Measurements from ENCODE around the gene PLD1. TPM values are rescaled to one million over a fixed set of nuclear protein-coding genes. Genes with fewer than 3 reads are reported as not detected.

PLD1 gene
- total RNA-seq, 1 donor from 2014 or later, result 81.0 TPM

GRCh38 chr3:171839270-171839669 lies 29.0 kb upstream of the PLD1 start:
- DNase-seq (ENCODE audit: low read depth, low spot score), result no peak

GRCh38 chr3:171838218-171838720 lies 28.0 kb upstream of the PLD1 start:
- DNase-seq (ENCODE audit: low read depth, low spot score), result peak; percentile 79

GRCh38 chr3:171837698-171838097 lies 27.4 kb upstream of the PLD1 start:
- no peak for DNase-seq (ENCODE audit: low read depth, low spot score)

GRCh38 chr3:171836855-171837254 lies 26.6 kb upstream of the PLD1 start:
- DNase-seq (ENCODE audit: low read depth, low spot score), result no peak

GRCh38 chr3:171835613-171836012 lies 25.3 kb upstream of the PLD1 start:
- DNase-seq (ENCODE audit: low read depth, low spot score), result no peak

- DNase-seq (ENCODE audit: low read depth, low spot score), result no peak
Observed at GRCh38 chr3:171835116-171835515, 24.8 kb upstream of the PLD1 start.

- no peak for DNase-seq (ENCODE audit: low read depth, low spot score)
Observed at GRCh38 chr3:171834461-171834801, 24.1 kb upstream of the PLD1 start.

GRCh38 chr3:171833789-171834460 lies 23.6 kb upstream of the PLD1 start:
- no peak for DNase-seq (ENCODE audit: low read depth, low spot score)

GRCh38 chr3:171832989-171833388 lies 22.7 kb upstream of the PLD1 start:
- no peak for DNase-seq (ENCODE audit: low read depth, low spot score)

GRCh38 chr3:171831936-171832335 lies 21.7 kb upstream of the PLD1 start:
- no peak for DNase-seq (ENCODE audit: low read depth, low spot score)

- no peak for DNase-seq (ENCODE audit: low read depth, low spot score)
Observed at GRCh38 chr3:171830518-171830875, 20.2 kb upstream of the PLD1 start.

- no peak for DNase-seq (ENCODE audit: low read depth, low spot score)
Observed at GRCh38 chr3:171829841-171830517, 19.7 kb upstream of the PLD1 start.

- no peak for DNase-seq (ENCODE audit: low read depth, low spot score)
Observed at GRCh38 chr3:171828902-171829770, 18.9 kb upstream of the PLD1 start.

- DNase-seq (ENCODE audit: low read depth, low spot score), result no peak
Observed at GRCh38 chr3:171827836-171828458, 17.7 kb upstream of the PLD1 start.

GRCh38 chr3:171827385-171827784 lies 17.1 kb upstream of the PLD1 start:
- no peak for DNase-seq (ENCODE audit: low read depth, low spot score)

GRCh38 chr3:171825222-171825828 lies 15.0 kb upstream of the PLD1 start:
- DNase-seq (ENCODE audit: low read depth, low spot score), result no peak

GRCh38 chr3:171824824-171825221 lies 14.5 kb upstream of the PLD1 start:
- no peak for DNase-seq (ENCODE audit: low read depth, low spot score)

- DNase-seq (ENCODE audit: low read depth, low spot score), result no peak
Observed at GRCh38 chr3:171824116-171824515, 13.8 kb upstream of the PLD1 start.

- no peak for DNase-seq (ENCODE audit: low read depth, low spot score)
Observed at GRCh38 chr3:171822431-171823106, 12.3 kb upstream of the PLD1 start.

GRCh38 chr3:171821778-171822358 lies 11.6 kb upstream of the PLD1 start:
- DNase-seq (ENCODE audit: low read depth, low spot score), result no peak

Data from pulmonary artery endothelial cell (primary cell).